HG03108 (cell line): ENCODE measurements around the gene TPSG1.
"Not testable (repeated sequence)": the region's sequence is repeated elsewhere in the genome, so short reads cannot be mapped to it uniquely, and the experiment has no call there.

ENCODE experiments used
- ATAC-seq: cut with Tn5 transposase; IDR thresholded peaks from one replicate; pipeline ENCODE4 v1.9.1; 2021; ENCODE audit warnings: moderate library complexity; ENCODE audit not compliant: unreplicated experiment

Gene TPSG1

GRCh38 chr16:1198671-1199346, 26.3 kb downstream of the TPSG1 start:
- not testable (repeated sequence) for ATAC-seq

- no peak for ATAC-seq
Observed at GRCh38 chr16:1198194-1198593, 26.9 kb downstream of the TPSG1 start.

DNA sequence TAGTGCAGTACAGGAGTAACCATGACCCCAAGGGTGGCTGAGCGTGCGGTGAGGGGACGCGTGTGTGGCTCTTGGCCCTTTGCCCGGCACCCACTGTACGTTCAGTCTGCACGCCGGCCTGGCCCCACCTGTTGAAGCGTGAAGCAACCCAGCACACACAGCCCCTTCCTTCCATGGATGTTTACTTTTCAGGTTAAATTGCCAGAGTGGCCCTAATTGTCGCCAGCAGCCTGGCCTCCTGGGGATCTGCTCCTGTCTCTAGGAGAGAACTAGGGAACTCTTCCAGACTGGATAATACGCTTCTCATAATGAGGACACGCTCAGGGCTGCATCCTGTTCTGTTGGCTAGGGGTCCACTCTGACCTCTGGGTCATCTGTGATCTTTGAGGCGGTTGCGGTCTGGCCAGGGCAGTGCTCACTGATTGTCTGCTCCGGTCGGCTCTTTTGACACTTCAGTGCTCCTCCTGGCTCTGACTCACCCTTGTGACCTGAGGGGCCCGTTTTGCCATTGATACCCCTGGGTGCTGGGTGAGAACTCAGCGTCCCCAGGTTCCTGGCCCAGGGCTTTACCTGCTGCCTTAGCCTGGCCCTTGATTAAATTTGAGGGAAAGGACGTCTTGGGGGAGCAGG, 27.7 kb downstream of the TPSG1 start:
- ATAC-seq = no peak

DNA sequence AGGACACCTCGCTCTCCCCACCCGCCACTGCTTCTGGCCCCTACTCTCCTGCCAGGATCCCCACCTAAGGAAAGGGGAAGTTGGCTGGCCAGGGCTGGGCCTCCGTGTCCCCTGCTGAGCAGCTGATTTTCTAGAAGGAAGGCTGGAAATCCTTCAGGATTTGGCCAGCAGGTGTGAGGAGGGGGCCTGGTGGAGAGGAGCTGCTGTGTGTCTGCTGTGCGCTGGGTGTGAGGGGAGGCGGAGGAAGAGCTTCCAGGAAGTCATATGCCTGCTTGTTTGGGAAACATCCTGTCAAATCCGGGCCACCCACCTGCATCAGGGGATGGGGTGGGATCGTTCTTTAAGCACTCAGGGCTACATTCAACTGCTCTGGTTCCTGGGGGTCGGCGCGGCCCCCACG, 28.6 kb downstream of the TPSG1 start:
- ATAC-seq = no peak

DNA sequence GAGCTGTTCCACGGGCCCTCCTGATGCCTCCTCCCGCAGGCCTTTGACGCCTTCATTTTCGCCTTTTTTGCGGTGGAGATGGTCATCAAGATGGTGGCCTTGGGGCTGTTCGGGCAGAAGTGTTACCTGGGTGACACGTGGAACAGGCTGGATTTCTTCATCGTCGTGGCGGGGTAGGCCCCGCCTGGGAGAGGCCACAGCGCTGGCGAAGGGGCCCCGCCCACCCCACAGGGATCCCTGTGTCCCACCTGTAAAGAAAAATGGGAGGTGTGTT, 29.7 kb downstream of the TPSG1 start:
- no peak for ATAC-seq

- ATAC-seq = no peak
Observed at GRCh38 chr16:1194665-1195392, 30.2 kb downstream of the TPSG1 start.

DNA sequence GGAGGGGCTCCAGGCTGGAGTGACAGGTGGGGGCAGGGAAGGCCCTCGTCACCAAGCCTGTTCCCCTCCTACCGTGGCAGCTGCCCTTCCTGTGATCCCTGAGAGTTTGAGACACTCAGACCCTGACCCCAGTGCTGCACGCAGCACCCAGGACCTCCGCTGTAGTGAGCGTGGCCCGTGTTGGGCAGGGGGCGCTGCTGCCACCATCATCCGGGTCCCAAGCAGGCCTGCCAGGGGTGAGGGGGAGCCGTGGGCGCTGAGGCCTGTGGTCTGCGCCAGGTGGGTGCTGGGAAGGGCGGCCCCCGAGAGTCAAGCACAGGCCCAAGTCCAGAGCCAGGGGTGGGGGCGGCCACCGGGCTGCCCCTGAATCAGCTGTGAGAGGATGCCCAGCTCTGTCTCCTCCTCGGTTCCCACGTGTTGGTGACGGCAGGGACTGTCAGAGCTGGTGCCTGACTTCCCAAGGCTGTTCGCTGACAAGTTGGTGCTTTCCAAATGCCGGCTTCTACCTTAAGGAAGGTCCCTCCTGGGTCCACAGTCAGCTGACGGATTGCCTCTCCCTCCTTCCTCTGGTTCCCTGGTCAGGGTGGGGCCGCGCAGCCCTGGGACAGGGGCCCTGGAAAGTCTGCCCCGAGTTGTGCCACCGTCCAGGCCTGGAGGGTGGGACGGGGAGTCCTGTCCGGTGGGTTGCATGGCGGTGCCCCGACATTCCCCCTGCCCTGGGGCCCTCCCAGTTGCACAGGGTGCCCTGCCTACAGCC, 31.1 kb downstream of the TPSG1 start:
- ATAC-seq = no peak

- no peak for ATAC-seq
Observed at GRCh38 chr16:1193143-1193824, 31.8 kb downstream of the TPSG1 start.

GRCh38 chr16:1192384-1193073, 32.5 kb downstream of the TPSG1 start:
- no peak for ATAC-seq

DNA sequence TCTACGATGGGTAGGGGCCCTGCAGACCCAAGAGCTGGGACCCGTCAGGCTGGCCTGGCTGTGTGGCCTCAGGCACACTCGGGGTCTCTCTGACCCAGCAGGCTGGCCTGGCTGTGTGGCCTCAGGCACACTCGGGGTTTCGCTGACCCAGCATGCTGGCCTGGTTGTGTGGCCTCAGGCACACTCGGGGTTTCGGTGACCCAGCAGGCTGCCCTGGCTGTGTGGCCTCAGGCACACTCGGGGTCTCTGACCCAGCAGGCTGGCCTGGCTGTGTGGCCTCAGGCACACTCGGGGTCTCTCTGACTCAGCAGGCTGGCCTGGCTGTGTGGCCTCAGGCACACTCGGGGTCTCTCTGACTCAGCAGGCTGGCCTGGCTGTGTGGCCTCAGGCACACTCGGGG, 34.3 kb downstream of the TPSG1 start:
- ATAC-seq = not testable (repeated sequence)

GRCh38 chr16:1189455-1189854, 35.6 kb downstream of the TPSG1 start:
- ATAC-seq = no peak

DNA sequence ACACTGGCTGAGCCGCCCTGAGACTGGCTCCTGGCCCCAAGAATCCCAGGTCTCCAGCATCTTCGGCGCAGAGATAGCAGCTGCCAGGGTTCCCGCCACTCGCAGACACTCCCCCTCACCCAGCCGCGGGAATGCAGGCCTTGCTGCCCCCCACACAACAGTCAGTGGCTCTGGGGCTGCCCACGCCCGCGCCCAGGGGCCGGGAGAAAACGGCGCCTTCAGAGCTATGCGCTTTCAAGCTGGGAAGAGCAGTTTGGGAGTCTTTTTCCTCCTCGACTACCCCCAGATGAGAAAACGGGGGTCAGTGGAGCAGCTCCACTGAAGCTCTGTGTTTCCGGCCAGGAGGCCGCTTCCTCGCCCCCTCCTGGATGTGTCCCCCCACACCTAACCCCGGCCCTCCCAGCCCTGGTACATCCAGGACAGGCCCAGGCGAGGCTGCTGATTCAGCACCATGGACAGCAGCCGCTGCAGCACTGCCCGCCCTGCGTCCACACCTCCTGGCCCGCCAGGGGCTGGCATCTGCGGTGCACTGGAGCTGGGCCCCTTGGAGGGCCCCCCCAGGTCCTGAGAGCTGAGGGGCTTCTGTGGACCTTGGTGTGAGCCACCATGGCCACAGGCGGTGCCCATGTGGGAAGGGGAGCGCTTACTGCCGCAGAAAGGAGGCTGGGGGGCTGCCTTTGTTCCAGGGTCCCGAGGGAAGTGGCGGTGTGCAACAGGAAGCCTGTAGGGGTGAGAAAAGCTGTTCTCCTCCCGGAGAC, 36.5 kb downstream of the TPSG1 start:
- no peak for ATAC-seq

GRCh38 chr16:1185460-1186207, 39.4 kb downstream of the TPSG1 start:
- not testable (repeated sequence) for ATAC-seq

- ATAC-seq = no peak
Observed at GRCh38 chr16:1184980-1185379, 40.1 kb downstream of the TPSG1 start.

DNA sequence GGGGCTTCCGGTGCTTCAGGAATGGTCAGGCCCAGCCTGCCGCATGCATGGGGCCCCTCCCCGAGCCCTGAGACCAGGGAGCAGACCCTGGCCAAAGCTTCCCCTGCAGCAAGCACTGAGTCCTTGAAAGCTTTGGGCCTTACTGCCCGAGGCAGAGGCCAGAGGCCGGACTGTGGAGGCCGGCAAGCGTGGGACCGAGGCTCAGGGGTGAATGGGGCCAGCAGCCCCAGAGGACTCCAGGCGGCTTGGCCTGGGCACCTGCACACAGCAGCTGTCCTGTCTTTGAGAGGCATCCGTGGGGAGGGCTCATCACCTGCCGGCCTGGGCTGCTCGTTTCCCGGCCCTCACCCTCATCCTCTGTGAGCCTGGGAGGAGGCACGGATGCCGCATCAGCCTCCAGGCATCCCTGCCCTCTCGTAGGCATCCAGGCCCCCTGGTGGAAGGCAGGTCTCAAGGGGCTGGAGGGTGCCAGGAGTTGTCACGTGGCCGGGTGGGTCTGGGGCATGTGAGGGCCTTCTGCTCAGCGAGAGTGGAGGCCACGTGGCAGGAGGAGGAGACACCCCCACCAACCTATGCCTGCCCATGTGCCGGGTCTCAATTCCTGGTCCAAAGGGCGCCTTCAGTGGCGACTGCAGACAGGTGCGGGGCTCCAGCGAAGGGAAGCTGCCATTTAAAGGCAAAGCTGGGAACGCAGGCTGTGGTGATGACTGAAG, 40.8 kb downstream of the TPSG1 start:
- ATAC-seq = no peak

DNA sequence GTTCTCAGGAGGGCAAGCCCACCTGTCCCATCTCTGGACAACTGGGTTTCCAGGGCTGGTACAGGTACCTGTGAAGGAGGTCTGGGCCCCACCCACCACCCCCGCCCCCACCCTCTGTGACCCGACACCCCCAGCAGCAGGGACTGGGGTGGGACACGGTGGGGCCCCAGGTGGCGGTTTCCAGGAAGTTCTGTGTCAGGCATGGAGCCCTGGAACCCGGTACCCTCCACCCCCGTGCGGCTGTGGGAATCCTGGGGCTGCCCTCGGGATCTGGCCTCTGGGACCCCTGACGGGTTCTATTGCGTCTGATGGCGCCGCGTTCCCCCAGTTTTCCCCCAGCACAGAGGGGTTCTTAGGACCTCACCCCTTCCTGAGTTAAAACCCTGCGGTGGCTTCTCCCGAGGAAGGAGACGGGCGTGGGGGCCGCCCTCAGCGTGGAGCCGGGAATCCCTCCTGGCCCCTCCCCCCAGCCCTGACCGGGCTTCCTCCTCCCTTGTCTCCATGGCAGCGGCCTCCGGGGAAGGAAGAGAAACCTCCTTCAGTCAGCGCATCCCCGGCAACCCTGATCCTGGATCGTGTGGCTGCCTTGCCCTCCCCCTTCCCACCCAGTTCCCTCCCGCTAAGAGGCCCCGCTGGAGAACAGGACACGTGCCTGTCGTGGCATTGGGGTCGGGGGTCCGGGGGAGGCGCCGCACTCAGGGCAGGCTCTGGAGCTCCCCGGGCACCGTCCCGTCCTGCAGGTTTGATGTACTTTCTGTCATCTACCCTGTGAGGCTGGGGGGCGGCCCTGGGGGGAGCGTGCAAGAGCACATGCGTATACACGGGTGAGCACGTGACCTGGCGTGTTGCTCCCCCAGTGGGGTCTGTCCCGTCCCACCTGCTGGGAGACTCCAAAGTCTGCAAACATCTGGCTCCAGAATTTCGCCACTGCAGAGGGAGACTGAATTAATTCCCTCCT, 41.8 kb downstream of the TPSG1 start:
- no peak for ATAC-seq

GRCh38 chr16:1182316-1182671, 42.8 kb downstream of the TPSG1 start:
- ATAC-seq = no peak
